GM19043 (cell line): ENCODE data around the gene KRT6B.
"Not testable (repeated sequence)": the region's sequence is repeated elsewhere in the genome, so short reads cannot be mapped to it uniquely, and the experiment has no call there.

Experiments used
- ATAC-seq: cut with Tn5 transposase; IDR thresholded peaks from one replicate; pipeline ENCODE4 v1.9.1; 2021; ENCODE audit warnings: low read depth; ENCODE audit not compliant: unreplicated experiment

KRT6B gene

GRCh38 chr12:52415870-52416750 lies 35.8 kb downstream of the KRT6B start:
- no peak for ATAC-seq

- no peak for ATAC-seq
These were observed 37.0 kb downstream of the KRT6B start for GRCh38 chr12:52414936-52415335.

- no peak for ATAC-seq
These were observed 38.1 kb downstream of the KRT6B start for GRCh38 chr12:52413782-52414345.

- no peak for ATAC-seq
These were observed 38.7 kb downstream of the KRT6B start for GRCh38 chr12:52413202-52413601.

- no peak for ATAC-seq
These were observed 40.1 kb downstream of the KRT6B start for GRCh38 chr12:52411815-52412214.

GRCh38 chr12:52410589-52411248 lies 41.2 kb downstream of the KRT6B start:
- ATAC-seq = not testable (repeated sequence)

- no peak for ATAC-seq
These were observed 44.0 kb downstream of the KRT6B start for GRCh38 chr12:52407918-52408317.

- no peak for ATAC-seq
These were observed 46.0 kb downstream of the KRT6B start, which contains the start of gene KRT82 for GRCh38 chr12:52405922-52406385. Gene KRT82 (minus strand): TSS chr12:52406335. CDS start chr12:52406277, 58 bp downstream.

GRCh38 chr12:52404951-52405350 lies 47.0 kb downstream of the KRT6B start:
- no peak for ATAC-seq

GRCh38 chr12:52403561-52403960 lies 48.4 kb downstream of the KRT6B start:
- no peak for ATAC-seq

GRCh38 chr12:52402873-52403540 lies 48.9 kb downstream of the KRT6B start:
- ATAC-seq = no peak

GRCh38 chr12:52402377-52402776 lies 49.6 kb downstream of the KRT6B start:
- no peak for ATAC-seq

- no peak for ATAC-seq
These were observed 50.0 kb downstream of the KRT6B start for GRCh38 chr12:52401926-52402325.

- ATAC-seq = no peak
These were observed 50.4 kb downstream of the KRT6B start for GRCh38 chr12:52401526-52401925.

GRCh38 chr12:52400906-52401305 lies 51.0 kb downstream of the KRT6B start:
- ATAC-seq = no peak

GRCh38 chr12:52399756-52400155 lies 52.2 kb downstream of the KRT6B start:
- no peak for ATAC-seq

GRCh38 chr12:52398176-52398575 lies 53.8 kb downstream of the KRT6B start:
- no peak for ATAC-seq

- no peak for ATAC-seq
These were observed 55.3 kb downstream of the KRT6B start for GRCh38 chr12:52396656-52397055.
